ENCODE results near the gene ABLIM1.

DNA sequence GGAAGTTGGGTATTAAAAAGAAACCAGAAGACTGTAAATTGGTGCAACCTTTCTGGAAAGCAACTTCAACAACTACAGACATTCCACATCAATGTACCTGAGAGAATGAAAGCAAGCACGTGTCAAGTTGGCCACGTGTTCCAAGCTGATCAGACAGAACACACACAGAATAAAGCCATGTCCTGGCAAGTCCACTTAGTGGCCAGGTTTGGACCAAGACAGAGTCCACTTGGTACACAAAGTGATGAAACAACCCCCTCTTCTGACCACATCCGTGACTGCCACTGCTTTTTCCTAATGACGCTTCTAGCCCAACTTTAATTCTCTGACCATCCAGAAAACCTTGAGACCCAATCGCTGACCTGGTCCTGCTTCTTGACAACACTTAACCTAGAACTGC is 109.4 kb downstream of the ABLIM1 start:
- TF ChIP-seq, protein P1, sequence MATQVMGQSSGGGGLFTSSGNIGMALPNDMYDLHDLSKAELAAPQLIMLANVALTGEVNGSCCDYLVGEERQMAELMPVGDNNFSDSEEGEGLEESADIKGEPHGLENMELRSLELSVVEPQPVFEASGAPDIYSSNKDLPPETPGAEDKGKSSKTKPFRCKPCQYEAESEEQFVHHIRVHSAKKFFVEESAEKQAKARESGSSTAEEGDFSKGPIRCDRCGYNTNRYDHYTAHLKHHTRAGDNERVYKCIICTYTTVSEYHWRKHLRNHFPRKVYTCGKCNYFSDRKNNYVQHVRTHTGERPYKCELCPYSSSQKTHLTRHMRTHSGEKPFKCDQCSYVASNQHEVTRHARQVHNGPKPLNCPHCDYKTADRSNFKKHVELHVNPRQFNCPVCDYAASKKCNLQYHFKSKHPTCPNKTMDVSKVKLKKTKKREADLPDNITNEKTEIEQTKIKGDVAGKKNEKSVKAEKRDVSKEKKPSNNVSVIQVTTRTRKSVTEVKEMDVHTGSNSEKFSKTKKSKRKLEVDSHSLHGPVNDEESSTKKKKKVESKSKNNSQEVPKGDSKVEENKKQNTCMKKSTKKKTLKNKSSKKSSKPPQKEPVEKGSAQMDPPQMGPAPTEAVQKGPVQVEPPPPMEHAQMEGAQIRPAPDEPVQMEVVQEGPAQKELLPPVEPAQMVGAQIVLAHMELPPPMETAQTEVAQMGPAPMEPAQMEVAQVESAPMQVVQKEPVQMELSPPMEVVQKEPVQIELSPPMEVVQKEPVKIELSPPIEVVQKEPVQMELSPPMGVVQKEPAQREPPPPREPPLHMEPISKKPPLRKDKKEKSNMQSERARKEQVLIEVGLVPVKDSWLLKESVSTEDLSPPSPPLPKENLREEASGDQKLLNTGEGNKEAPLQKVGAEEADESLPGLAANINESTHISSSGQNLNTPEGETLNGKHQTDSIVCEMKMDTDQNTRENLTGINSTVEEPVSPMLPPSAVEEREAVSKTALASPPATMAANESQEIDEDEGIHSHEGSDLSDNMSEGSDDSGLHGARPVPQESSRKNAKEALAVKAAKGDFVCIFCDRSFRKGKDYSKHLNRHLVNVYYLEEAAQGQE (IDR thresholded peaks at IDR 0.05; ENCODE audit: insufficient read depth in 1 of 2, low read depth in 2 of 2, low read length in 2 of 2): no peak
- TF ChIP-seq TAF1 (IDR thresholded peaks at IDR 0.05; ENCODE audit: borderline replicate concordance, insufficient read depth, low read length): no peak
